Stimulated activated CD8-positive, alpha-beta memory T cell treated with anti-CD3 and anti-CD28 coated beads, Interleukin-7, amount 100 ng/mL, for 4 hours (primary cell): Measurements from ENCODE around the gene TFDP1.
"Not testable (repeated sequence)": the region's sequence is repeated elsewhere in the genome, so short reads cannot be mapped to it uniquely, and the experiment has no call there.

Experiments used
- DNase-seq, 2 donors: peaks; one replicate each; pipeline ENCODE4 v3.0.0-alpha.2; 2020; ENCODE audit warnings: low read depth in 2 of 2

TFDP1 gene

DNA sequence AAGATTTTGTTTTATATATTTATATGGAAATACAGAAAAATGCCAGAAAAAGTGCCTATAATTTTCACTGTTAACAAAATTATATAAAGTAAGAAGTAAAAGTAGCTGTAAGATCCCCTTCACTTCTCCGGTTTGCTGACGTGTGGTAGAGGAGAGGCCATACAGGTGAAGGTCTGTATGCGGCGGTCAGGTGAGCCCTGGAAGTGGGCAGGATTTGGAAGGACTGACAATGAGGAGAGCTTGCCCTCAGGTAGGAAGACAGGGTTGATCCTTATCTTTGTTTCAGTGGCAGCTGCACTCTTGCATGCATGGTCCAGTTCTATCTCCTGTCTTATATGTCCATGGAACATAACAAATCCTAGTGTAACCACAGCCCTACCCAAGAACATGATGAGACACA, 16.9 kb upstream of the TFDP1 start:
- no peak for DNase-seq

DNA sequence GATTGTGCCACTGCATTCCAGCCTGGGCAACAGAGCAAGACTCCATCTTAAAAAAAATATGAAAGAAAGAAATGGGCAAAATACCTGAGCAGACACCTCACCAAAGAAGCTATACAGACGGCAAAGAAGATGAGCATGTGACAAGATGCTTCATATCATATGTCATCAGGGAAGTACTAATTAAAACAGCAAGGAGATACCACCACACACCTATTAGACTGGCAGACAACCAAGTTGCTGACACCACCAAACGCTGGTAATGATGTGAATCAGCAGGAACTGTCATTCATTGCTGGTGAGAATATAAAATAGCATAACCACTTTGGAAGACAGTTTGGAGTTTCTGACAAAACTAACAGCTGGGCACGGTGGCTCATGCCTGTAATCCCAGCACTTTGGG, 11.5 kb upstream of the TFDP1 start:
- no peak for DNase-seq

DNA sequence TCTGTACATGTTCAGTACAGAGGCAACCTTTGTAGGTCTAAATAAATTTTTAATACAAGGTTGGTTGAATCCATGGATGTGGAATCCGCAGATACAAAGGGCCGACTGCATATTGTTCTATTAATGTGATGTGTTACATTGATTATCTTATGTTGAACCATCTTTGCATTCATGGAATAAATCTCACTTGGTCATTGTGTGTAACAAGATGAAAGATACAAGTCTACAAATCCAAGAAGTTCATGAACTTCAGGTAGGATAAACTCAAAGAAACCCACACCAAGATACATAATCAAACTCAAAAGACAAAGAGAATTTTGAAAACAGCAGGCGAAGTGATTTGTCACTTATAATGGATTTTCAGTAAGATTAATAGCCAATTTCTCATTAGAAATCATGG, 8.0 kb upstream of the TFDP1 start:
- no peak for DNase-seq

DNA sequence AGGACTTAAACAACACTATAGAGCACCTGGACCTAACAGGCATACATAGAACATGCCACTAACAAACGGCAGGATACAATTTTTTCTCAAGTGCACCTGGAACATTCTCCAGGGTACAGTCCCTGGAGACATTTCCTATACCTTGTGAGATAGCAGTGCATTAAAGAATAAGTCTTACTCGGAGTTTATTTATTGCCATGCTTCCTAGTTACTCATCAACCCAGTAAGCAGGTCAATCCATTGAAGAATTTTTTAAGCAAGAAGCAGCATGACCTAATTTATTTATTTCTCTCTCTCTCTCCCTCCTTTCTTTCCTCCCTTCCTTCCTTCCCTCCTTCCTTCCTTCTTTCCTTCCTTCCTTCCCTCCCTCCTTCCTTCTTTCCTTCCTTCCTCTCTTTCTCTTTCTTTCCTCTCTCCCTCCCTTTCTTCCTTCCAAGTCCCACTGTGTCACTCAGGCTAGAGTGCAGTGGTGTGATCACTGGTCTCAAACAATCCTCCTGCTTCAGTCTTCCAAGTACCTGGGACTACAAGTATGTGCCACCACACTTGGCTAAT, 6.6 kb upstream of the TFDP1 start:
- DNase-seq, result no peak

DNA sequence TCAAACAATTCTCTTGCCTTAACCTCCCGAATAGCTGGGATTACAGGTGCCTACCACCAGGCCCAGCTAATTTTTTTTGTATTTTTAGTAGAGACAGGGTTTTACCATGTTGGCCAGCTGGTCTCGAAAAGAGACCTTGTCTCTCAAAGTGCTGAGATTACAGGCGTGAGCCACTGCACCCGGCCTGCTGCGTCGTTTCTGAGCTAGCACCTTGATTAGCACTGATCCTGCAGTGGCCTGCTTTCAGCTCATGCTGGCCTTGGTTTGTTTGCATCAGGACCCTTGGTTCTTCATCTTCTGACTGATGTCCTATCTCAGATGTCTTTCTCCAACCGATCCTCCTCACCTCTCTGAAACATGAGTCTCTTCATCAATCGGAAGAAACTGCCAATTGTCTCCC, 4.9 kb upstream of the TFDP1 start:
- DNase-seq, result no peak

DNA sequence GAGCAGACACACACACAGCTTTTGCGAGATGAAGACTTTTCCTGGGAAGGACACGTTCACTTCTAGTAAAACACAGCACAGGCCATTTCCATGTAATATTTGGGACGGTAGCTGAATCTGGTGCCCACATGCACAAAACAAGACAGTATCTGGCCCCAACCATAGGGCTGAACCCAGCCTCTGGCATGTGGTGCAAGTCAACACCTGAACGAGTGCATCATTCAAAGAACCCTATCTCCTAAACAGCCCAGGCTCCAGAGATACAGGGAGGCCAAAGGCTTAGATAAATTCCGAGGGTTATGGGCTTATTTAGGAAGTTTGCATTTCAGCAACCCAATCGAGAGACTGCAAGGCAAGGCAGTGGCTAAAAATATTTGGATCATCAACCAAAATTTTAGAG, 2.7 kb upstream of the TFDP1 start:
- DNase-seq, result no peak

DNA sequence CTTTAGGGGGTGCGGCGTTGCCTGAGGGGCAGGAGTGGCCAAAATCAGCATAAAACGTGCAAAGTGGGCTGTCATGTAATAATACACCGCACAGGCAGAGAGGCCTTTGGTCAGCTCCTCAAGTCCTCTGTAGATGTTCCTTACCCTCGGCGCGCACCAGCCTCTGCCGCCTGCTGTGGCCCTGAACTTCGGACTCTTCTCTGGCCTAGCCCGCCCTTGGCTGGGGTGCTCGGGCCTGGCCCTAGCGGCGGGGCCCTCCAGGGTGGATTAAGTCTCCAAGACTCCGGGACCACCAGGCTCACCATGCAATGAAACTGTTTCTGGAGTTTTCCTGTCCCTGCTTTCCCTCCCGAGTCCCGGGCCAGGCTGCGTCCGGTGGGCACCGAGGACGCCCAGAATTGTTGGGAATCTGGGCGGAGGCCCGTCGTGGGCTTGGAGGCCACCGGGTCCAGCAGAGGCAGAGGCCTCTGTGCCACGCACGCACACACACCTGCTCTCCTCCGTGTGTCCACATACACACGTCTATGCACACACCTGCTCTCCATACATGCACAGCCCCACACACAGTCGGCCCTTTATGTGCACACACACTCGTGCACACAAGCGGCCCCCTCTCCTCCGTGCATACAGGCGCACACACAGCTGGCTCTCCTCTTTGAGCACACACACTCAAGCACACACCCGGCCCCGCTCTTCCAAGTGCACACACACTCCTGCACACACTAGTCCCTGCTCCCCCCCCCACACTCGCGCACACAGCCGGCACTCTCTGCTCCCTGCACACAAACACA, 1.5 kb upstream of the TFDP1 start:
- DNase-seq, result no peak

DNA sequence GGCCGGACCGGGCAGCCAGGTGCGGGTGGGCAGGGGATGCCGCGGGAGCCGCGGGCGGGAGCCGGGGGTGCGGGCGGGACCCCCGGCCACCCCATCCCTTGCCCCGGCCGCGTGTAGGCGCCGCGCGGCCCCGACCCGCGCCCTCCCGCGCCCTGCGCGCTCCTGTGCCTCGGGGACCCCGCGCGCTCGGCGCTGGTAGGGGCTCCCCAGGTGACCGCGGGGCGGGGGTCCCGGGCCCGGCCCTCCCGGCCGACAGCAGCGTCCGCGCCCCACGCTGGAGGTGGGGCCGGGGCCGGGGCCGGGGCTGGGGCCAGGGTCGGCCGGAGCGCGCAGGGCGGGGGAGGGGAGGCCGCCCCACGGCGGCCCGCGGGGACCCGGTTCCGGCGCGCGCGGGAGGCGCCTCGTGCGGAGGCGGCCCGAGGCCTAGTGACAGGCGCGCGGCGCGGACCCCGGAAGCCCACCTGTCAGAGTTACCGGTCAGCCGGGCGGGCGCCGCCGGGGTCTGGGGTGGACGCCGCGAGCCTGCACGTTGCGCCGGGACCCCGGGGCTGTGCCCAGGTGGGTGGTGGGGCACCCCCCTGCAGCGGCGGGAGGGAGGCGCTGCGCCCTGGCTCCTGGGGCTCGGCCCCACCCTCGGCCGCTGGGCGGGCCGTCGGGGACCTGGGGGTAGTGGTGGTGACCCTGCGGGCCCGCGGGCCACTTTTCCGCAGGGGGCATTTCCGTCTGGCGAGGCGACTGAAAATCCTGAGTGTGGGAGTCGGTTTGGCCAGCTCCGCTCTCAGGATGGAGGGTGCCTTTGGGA, 518 bp downstream of the TFDP1 start:
- DNase-seq, result peak in 1 of 2 donors; percentile 18

DNA sequence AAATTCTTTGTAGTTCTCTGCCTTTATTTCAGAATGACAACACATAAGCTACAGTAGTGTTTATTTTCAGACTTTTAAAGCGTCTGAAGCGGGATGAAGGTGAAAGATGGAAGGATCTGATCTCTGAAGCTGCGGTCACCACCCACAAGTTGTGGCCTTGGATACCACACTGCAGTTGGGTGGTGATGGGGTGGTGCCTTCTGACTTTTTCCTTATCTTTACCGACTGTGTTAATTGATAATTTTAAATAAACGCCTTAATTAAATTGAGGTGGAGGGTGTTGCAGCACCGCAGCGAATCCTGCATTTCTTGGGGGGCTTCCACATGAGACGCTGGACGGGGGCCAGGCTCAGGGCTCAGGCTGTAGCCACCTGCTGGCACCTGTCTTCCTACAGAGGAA, 1.3 kb downstream of the TFDP1 start:
- DNase-seq, result no peak

DNA sequence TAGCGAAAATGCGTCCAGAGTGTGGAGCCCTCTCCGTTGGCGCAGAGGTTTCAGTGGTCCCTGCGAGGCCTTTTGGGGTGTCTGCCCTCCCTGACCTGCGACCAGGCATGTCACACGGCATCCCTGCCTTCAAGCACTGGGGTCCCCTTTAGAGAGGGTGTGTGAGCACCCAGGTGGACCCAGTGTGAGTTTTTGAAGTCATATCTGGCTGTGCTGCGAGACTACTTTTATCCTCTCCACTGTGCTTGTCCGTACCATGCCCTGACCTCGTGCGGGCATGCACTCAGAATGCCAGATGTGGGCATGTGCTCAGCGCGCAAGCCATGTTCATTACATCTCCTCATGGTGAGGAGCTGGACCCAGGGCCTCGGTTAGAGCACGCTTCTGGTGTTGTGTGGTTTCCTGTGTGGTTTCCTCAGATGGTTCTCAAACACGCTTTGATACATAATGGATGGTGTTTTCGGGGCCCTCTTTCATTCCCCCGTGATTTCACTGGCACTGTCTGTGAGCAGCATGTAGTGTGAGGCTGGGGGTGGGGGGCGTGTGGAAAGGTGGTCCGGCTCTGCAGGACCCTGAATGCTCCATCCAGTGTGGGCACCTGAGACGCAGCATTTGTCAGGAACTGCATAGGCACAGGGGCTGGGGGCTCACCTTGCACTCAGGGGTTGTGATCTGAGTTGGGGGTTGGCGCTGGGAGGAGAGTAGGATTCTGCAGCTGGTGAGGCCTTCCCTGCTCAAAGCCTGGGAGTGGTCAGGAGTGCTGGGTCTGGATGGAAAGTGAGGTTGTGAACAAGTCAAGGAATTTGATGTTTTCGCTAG, 2.3 kb downstream of the TFDP1 start:
- DNase-seq, result no peak

DNA sequence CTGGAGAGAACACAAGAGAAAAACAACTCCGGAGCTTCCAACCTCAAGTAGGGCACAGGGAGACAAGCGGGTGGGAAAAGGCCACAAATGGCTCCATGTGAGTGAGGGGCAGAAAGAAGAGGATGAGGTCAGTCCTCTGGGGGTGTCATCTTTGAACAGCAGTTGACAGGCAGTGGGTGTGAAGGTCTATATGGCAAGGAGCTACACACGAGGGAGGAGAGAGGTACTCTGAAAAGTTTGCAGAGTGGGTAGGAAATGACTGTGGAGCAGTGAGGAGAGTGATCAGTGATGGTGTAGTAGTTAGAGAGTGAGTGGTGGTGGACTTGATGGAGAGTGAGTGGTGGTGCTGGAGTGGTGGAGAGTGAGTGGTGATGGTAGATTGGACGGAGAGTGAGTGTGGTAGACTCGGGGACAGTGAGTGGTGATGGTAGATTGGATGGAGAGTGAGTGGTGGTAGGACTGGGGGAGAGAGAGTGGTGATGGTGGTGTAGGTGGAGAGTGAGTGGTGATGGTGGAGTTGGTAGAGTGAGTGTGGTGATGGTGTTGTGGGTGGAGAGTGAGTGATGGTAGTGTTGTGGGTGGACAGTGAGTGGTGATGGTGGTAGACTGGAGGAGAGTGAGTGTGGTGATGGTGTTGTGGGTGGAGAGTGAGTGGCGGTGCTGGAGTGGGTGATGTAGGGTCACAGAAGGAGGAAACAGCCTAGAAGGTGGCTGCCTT, 4.0 kb downstream of the TFDP1 start:
- DNase-seq, result no peak

DNA sequence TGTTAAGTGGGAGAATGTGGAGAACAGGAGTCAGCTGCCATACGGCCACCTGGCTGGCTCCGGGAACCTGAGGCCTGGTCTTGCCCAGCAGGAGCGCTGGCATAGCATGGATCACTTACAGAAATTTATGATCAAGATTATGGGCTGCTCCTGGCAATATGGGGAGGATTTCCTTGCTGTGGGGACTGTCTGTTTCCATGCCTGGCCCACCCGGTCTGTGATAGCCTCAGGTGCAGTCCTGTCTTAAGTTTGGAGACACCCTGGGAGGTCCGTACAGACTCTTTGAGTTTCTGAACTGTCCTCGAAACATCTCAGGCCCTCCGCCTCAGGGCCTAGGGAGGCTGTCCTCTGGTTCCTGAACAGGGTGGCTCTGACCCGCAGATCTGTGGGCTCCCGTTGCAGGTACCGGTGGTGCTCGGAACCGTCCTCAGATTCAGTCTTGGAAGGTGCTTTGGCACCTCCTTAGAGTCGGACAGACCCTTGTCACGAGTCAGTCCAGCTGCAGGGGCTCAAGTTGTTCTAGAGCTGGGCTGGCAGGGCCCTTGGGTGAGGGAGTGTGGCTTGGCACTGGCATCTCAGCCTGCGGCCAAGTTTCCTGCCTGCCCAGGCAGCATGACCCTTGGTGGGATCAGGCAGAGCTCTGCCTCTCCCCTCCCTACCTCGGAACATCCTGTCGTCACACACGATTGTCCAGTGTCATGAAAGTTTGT, 4.9 kb downstream of the TFDP1 start:
- no peak for DNase-seq

DNA sequence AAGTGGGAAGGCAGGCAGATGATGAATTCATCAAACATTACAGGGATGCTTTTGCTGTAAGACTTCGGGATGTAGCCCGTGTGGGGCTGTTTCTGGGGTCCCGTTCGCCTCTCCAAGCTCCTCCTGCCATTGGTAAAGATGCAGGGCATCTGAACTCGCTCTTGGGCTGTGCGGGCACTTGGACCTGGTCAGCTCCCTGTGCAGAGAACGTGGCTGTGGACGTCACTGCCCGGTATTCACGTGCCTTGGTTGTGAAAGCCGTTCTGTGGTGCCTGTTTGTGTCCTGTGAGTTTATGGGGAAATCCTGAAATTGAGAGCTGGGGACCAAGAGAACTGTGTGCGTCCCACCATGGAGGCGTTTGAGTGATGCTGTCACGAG, 5.4 kb downstream of the TFDP1 start:
- no peak for DNase-seq

DNA sequence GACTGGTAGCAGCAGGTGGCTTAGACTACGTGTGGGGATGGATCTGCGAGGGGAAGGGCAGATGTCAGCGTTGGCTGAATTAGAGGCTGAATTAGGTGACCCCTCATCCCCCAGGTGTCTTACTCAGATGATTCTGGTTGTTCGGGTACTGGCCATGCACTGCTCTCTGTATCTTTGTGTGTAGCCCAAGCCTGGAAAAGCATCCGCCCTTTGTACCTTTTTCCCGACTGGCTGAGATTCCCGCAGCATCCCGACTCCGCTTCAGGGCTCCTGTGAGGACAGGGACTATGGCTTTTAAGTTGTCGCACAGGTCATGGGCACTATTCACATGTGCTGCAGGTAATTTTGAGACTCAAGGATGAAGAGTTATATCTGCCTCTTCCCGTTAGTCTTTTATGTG, 7.2 kb downstream of the TFDP1 start:
- DNase-seq, result no peak

DNA sequence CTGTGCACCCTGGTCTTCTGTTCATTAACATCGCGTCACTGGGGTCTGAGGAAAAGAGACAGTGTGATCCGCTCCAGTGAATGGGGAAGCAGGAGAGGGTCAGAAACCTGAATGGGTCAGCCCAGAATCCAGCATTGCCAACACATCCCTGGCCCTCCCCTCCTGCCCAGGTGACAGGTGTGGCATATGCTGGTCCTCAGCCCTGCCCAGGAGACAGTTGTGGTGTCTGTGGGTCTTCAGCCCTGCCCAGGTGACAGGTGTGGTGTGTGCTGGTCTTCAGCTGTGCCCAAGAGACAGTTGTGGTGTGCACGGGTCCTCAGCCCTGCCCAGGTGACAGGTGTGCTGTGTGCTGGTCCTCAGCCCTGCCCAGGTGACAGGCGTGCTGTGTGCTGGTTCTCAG, 8.0 kb downstream of the TFDP1 start:
- DNase-seq, result no peak

DNA sequence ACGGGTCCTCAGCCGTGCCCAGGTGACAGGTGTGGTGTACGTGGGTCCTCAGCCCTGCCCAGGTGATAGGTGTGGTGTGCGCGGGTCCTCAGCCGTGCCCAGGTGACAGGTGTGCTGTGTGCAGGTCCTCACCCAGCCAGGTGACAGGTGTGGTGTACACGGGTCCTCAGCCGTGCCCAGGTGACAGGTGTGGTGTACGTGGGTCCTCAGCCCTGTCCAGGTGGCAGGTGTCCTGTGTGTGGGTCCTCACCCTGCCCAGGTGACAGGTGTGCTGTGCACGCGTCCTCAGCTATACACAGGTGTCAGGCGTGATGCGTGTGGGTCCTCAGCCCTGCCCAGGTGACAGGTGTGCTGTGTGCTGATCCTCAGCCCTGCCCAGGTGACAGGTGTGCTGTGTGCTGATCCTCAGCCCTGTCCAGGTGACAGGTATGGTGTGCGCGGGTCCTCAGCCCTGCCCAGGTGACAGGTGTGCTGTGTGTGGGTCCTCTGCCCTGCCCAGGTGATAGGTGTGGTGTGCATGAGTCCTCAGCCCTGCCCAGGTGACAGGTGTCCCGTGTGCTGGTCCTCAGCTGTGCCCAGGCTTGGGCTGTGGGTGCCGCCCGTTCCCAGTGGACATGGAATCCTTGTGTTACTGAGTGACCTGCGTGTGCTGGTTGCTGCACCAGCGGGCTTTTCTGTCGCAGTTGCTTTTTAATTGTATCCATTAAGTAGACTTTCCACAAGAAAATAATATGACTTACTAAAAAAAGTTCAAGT, 9.7 kb downstream of the TFDP1 start:
- not testable (repeated sequence) for DNase-seq

DNA sequence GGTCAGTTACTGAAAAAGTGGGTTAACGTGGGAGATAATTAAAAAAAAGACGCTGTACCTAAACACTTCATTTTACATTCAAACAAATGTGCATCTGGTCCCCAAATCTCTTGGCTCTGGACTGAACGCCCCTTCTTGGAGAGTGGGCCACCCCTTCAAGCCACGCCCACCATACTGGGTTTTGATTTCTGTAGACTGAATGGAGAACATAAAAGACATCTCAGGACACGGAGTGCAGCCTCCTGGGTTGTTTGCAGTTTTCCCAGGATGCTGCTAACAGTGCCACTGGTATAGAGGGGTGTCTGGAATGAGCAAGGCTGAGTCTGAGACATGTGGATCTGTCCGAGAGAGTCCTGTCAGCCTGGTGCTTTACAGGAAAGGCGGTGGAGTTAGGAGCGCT, 10.6 kb downstream of the TFDP1 start:
- DNase-seq, result no peak

DNA sequence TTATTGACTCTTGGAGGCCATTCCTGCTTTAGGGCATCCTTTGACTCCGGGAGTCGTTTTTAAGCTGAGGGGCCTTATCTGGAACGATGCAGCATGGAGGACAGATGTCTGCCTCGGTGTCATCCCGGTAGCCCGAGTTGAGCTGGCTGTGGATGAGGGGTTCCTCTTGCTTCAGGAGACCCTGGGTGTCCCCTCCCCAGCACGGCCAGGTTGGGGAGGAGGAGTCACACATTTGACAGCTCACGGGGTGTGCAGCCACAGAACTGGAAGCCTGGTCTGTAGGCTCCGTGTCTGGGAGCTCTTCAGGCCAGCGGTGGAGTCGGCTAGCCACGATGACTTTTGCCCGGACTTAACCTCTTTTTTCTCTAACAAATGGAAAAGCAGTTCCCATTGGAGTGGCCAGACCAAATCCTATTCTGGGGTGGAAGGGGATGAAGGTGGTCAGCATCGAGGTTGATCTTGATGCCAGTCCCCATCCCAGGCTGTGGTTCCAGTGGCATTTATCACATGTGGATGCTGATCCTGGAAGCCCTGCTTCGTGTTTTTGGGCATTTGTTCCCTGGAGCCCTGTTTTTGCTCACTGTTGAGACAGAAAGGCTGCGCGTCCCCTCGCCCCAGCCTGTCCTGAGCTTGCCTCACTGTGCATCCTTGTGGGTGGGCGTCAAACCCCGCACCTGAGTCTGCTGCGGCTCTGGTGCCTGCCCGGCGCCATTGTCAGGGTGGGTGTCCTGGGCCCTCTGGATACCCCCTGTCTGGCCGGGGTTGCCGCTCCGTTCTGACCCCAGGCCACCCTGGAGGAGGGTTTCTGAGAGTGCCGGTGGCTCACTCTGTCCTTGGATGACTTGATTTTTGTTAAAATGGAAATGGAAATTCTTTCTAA, 12.0 kb downstream of the TFDP1 start:
- no peak for DNase-seq

DNA sequence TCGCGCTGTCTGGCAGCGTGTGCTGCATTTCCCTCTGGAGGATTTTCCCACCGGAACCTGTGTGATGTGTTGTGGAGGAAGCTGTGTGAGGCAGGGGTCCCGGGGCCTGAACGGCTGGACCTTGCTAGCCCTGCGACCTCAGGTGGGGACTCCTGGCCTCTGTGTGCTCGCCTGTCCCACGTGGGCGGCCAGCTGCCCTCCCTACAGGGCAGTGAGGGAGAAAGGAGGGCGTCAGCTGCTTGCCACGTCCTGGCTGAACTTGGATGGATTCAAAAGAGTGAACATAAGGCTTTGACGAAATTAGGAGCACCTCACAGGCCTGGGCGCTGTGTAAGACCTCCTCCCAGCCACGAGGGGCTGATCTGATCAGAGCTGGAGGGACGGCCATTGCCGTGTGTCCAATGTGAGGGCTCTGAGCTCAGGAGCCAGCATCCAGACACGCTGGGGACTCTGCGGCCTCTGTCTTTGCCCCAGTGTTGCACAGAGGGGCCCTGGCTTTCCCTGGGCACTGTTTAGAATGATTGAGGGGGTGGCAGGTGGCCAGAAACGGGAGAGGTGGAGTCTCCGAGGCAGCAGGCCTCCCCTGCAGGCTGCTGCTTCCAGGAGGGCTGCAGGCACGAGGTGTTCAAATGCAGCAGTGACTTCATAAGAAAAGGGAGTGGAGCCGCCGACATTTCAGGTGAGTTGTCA, 13.0 kb downstream of the TFDP1 start:
- no peak for DNase-seq
